ENCODE results near the gene ARSI.

DNA sequence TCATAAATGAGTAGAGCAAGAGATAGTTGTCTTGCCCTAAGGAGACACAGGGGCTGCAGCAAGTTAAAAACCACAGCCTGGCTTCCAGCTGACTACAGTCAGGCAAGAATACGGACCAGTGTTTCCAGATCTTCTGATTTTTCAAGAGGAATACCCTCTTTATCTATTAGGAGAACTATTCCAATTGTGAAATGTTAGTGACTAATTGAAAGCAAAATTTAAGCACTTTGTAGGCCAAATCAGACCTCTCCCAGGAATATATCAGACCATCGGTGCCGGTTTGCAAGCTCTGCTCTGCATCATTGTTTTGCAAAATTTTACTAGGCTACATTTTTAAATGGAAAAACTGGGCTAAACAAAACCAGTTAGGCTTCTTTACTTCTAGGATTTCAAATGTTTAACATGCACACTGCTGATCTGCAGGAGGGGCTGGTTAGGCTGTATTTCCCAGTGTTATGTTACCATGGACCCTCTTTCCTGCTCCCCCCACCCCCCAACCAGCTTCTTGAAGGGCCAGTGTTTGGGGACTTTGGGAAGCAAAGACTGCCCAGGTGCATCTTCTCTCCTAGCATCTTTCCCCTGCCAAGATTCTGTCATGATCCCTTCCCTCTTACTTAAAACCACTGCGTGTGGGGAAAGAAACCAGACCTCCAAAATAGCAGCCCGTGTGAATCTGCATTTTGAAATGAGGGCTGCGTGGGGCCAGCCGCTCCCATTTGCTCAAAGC lies 1.1 kb upstream of the ARSI start:
- TF ChIP-seq, protein P1, sequence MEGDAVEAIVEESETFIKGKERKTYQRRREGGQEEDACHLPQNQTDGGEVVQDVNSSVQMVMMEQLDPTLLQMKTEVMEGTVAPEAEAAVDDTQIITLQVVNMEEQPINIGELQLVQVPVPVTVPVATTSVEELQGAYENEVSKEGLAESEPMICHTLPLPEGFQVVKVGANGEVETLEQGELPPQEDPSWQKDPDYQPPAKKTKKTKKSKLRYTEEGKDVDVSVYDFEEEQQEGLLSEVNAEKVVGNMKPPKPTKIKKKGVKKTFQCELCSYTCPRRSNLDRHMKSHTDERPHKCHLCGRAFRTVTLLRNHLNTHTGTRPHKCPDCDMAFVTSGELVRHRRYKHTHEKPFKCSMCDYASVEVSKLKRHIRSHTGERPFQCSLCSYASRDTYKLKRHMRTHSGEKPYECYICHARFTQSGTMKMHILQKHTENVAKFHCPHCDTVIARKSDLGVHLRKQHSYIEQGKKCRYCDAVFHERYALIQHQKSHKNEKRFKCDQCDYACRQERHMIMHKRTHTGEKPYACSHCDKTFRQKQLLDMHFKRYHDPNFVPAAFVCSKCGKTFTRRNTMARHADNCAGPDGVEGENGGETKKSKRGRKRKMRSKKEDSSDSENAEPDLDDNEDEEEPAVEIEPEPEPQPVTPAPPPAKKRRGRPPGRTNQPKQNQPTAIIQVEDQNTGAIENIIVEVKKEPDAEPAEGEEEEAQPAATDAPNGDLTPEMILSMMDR (IDR thresholded peaks at IDR 0.05; ENCODE audit: low read depth, low read length, missing input control), result no peak
- TF ChIP-seq SP1 (IDR thresholded peaks at IDR 0.05) (no peak), YY1 (IDR thresholded peaks at IDR 0.05) (no peak), FOXA1 (IDR thresholded peaks at IDR 0.05) (no peak), GABPA (IDR thresholded peaks at IDR 0.05 in 1 of 2, conservative IDR thresholded peaks at IDR 0.05 in 1 of 2) (no peak), RAD21 (IDR thresholded peaks at IDR 0.05) (no peak), JUND (IDR thresholded peaks at IDR 0.05) (no peak)
- TF ChIP-seq, protein P2, sequence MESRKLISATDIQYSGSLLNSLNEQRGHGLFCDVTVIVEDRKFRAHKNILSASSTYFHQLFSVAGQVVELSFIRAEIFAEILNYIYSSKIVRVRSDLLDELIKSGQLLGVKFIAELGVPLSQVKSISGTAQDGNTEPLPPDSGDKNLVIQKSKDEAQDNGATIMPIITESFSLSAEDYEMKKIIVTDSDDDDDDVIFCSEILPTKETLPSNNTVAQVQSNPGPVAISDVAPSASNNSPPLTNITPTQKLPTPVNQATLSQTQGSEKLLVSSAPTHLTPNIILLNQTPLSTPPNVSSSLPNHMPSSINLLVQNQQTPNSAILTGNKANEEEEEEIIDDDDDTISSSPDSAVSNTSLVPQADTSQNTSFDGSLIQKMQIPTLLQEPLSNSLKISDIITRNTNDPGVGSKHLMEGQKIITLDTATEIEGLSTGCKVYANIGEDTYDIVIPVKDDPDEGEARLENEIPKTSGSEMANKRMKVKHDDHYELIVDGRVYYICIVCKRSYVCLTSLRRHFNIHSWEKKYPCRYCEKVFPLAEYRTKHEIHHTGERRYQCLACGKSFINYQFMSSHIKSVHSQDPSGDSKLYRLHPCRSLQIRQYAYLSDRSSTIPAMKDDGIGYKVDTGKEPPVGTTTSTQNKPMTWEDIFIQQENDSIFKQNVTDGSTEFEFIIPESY (IDR thresholded peaks at IDR 0.05), result no peak
- TF ChIP-seq, protein P3, sequence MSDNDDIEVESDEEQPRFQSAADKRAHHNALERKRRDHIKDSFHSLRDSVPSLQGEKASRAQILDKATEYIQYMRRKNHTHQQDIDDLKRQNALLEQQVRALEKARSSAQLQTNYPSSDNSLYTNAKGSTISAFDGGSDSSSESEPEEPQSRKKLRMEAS (IDR thresholded peaks at IDR 0.05), result no peak

All from liver (tissue), 3 donors.